ENCODE results near the gene STAMBPL1. TPM values are rescaled to one million over a fixed set of nuclear protein-coding genes. Genes with fewer than 3 reads are reported as not detected.
"Not testable (repeated sequence)": the region's sequence is repeated elsewhere in the genome, so short reads cannot be mapped to it uniquely, and the experiment has no call there.

STAMBPL1 gene
- total RNA-seq, 2 donors from 2014 or later = 28.2 to 39.9 TPM

GRCh38 chr10:88920198-88920597 lies 40.2 kb downstream of the STAMBPL1 start:
- DNase-seq = no peak

DNA sequence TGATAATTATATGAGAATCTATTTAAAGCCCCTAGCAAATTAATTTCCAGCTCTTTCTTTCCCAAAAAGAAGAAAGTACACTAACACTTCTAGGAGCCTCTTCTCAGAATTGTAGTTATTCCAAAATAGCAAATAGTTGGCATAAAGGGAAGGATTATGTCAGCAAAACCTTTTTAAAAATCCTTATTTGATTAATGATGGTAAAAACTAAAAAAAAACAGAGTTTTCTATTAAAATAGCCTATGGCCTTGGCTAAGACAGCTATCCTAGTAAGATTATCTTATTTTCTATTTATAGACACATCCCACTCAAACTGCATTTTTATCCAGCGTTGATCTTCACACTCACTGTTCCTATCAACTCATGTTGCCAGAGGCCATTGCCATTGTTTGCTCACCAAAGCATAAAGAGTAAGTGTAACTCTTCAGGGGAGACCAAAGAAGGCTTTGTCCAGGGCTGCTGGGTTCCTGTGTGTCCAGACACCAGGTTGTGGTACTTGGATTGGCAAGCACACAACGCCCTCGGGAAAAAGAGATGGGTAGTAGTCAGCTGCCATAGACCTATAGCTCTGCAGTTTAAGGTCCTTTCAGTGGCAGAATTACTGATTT lies 41.0 kb downstream of the STAMBPL1 start:
- H3K9me3 Mint-ChIP-seq = peaks cover 0 to 2% of the 10 kb centered on the region in 2 donors

More at GRCh38 chr10:88920198-88920597, 40.2 kb downstream of the STAMBPL1 start:
- H3K27me3 Mint-ChIP-seq (ENCODE audit: low read depth) = no peaks in the 10 kb centered on the region
- no peak overlapping the region for H3K27ac Mint-ChIP-seq
- H3K4me3 Mint-ChIP-seq = no peak overlapping the region
- H3K4me1 Mint-ChIP-seq (ENCODE audit: low read depth) = peaks cover 6% of the 10 kb centered on the region
- peaks cover 5 to 21% of the 10 kb centered on the region in 2 donors for H3K36me3 Mint-ChIP-seq (ENCODE audit: insufficient read depth in 2 of 2)
- ATAC-seq (replicated peaks in 1 of 2) = no peak
- peaks cover 0 to 2% of the 10 kb centered on the region in 2 donors for H3K9me3 Mint-ChIP-seq

GRCh38 chr10:88922041-88922440 lies 42.0 kb downstream of the STAMBPL1 start:
- Mint-ChIP-seq H3K27me3 (ENCODE audit: low read depth) (no peaks in the 10 kb centered on the region), H3K4me3 (no peak overlapping the region), H3K36me3 (ENCODE audit: insufficient read depth in 2 of 2) (peaks cover 5 to 20% of the 10 kb centered on the region in 2 donors), H3K4me1 (ENCODE audit: low read depth) (no peaks in the 10 kb centered on the region), H3K27ac (no peak overlapping the region), H3K9me3 (peaks cover 0 to 2% of the 10 kb centered on the region in 2 donors)
- no peak for DNase-seq
- ATAC-seq (replicated peaks in 1 of 2) = no peak

More for the DNA sequence above, 41.0 kb downstream of the STAMBPL1 start:
- H3K4me3 Mint-ChIP-seq = no peak overlapping the region
- ATAC-seq (replicated peaks in 1 of 2) = no peak
- H3K4me1 Mint-ChIP-seq (ENCODE audit: low read depth) = no peaks in the 10 kb centered on the region
- no peaks in the 10 kb centered on the region for H3K27me3 Mint-ChIP-seq (ENCODE audit: low read depth)
- DNase-seq = no peak
- H3K36me3 Mint-ChIP-seq (ENCODE audit: insufficient read depth in 2 of 2) = peaks cover 5 to 19% of the 10 kb centered on the region in 2 donors
- H3K27ac Mint-ChIP-seq = no peak overlapping the region

- DNase-seq = no peak
- peak overlapping the region; percentile 54 for H3K27ac Mint-ChIP-seq
- H3K4me1 Mint-ChIP-seq (ENCODE audit: low read depth) = no peaks in the 10 kb centered on the region
- H3K36me3 Mint-ChIP-seq (ENCODE audit: insufficient read depth in 2 of 2) = peaks cover 7 to 22% of the 10 kb centered on the region in 2 donors
- ATAC-seq (replicated peaks in 1 of 2) = no peak
- H3K4me3 Mint-ChIP-seq = no peak overlapping the region
- no peaks in the 10 kb centered on the region for H3K27me3 Mint-ChIP-seq (ENCODE audit: low read depth)
- H3K9me3 Mint-ChIP-seq = peaks cover 0 to 2% of the 10 kb centered on the region in 2 donors
These were observed 43.5 kb downstream of the STAMBPL1 start for GRCh38 chr10:88923520-88923919.

GRCh38 chr10:88926566-88927415 lies 46.7 kb downstream of the STAMBPL1 start:
- Mint-ChIP-seq H3K27ac (no peak overlapping the region), H3K36me3 (ENCODE audit: insufficient read depth in 2 of 2) (peaks cover 7 to 25% of the 10 kb centered on the region in 2 donors), H3K9me3 (peaks cover 0 to 2% of the 10 kb centered on the region in 2 donors), H3K27me3 (ENCODE audit: low read depth) (no peaks in the 10 kb centered on the region), H3K4me3 (no peak overlapping the region), H3K4me1 (ENCODE audit: low read depth) (no peaks in the 10 kb centered on the region)
- DNase-seq (no peak), ATAC-seq (replicated peaks in 1 of 2) (no peak)

- peaks cover 2% of the 10 kb centered on the region for H3K4me1 Mint-ChIP-seq (ENCODE audit: low read depth)
- no peak for ATAC-seq (replicated peaks in 1 of 2)
- H3K36me3 Mint-ChIP-seq (ENCODE audit: insufficient read depth in 2 of 2) = peaks cover 7 to 22% of the 10 kb centered on the region in 2 donors
- H3K27ac Mint-ChIP-seq = no peak overlapping the region
- no peak for DNase-seq
- H3K9me3 Mint-ChIP-seq = peaks cover 0 to 2% of the 10 kb centered on the region in 2 donors
- H3K4me3 Mint-ChIP-seq = no peak overlapping the region
- no peaks in the 10 kb centered on the region for H3K27me3 Mint-ChIP-seq (ENCODE audit: low read depth)
These were observed 47.3 kb downstream of the STAMBPL1 start for GRCh38 chr10:88927416-88927690.

GRCh38 chr10:88928254-88928653 lies 48.2 kb downstream of the STAMBPL1 start:
- H3K27ac Mint-ChIP-seq = no peak overlapping the region

GRCh38 chr10:88931548-88931947 lies 51.5 kb downstream of the STAMBPL1 start:
- Mint-ChIP-seq H3K27me3 (ENCODE audit: low read depth) (no peaks in the 10 kb centered on the region), H3K4me3 (no peak overlapping the region), H3K4me1 (ENCODE audit: low read depth) (peaks cover 19% of the 10 kb centered on the region), H3K36me3 (ENCODE audit: insufficient read depth in 2 of 2) (peaks cover 3 to 9% of the 10 kb centered on the region in 2 donors), H3K27ac (no peak overlapping the region), H3K9me3 (no peaks in the 10 kb centered on the region)
- ATAC-seq (replicated peaks in 1 of 2) = no peak
- no peak for DNase-seq

More at GRCh38 chr10:88928254-88928653, 48.2 kb downstream of the STAMBPL1 start:
- peaks cover 7 to 22% of the 10 kb centered on the region in 2 donors for H3K36me3 Mint-ChIP-seq (ENCODE audit: insufficient read depth in 2 of 2)
- DNase-seq (no peak), ATAC-seq (replicated peaks in 1 of 2) (no peak)
- H3K4me1 Mint-ChIP-seq (ENCODE audit: low read depth) = peaks cover 8% of the 10 kb centered on the region
- peaks cover 0 to 2% of the 10 kb centered on the region in 2 donors for H3K9me3 Mint-ChIP-seq
- no peak overlapping the region for H3K4me3 Mint-ChIP-seq
- H3K27me3 Mint-ChIP-seq (ENCODE audit: low read depth) = no peaks in the 10 kb centered on the region

DNA sequence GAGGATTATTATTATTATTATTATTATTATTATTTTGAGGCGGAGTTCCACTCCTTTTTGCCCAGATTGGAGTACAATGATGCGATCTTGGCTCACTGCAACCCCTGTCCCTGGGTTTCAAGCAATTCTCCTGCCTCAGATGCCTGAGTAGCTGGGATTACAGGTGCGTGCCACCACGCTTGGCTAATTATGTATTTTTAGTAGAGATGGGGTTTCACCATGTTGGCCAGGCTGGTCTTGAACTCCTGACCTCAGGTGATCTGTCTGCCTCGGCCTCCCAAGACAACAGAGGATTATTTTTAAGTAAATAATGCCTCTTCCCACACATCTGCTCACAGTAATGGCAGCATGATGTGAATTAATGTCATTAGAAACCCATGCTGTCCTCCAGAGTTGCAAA lies 52.0 kb downstream of the STAMBPL1 start:
- Mint-ChIP-seq H3K4me1 (ENCODE audit: low read depth) (peaks cover 19% of the 10 kb centered on the region), H3K36me3 (ENCODE audit: insufficient read depth in 2 of 2) (peaks cover 3 to 12% of the 10 kb centered on the region in 2 donors)
- not testable (repeated sequence) for H3K4me3 Mint-ChIP-seq; ATAC-seq (replicated peaks in 1 of 2); H3K27ac Mint-ChIP-seq; H3K27me3 Mint-ChIP-seq (ENCODE audit: low read depth); DNase-seq; H3K9me3 Mint-ChIP-seq

- ATAC-seq (replicated peaks in 1 of 2) (peak; percentile 78 to 79), DNase-seq (peak; percentile 25 to 48)
- Mint-ChIP-seq H3K36me3 (ENCODE audit: insufficient read depth in 2 of 2) (peaks cover 3 to 12% of the 10 kb centered on the region in 2 donors), H3K4me1 (ENCODE audit: low read depth) (peaks cover 19% of the 10 kb centered on the region), H3K27ac (peak overlapping the region; percentile 29), H3K9me3 (no peaks in the 10 kb centered on the region), H3K4me3 (no peak overlapping the region), H3K27me3 (ENCODE audit: low read depth) (no peaks in the 10 kb centered on the region)
These were observed 52.7 kb downstream of the STAMBPL1 start for GRCh38 chr10:88932539-88933256.

DNA sequence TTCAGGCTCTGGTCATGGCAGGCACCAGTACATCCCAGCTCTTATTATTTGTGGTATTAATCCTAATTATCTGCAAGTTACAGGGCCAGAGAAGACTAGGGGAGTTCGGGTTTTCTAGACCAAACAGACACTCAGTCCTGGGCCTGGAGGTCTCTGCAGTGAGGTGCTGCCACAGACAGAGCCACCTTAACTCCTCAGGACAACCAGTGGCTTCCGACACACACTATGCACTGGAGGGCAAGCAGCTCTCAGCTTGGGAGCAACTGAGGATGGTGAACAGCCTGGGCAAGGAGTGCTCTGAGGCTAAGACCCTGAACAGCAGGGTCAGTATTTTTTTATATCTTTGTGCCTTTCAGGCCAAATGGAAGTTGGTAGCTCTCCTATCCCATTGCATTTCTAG lies 53.5 kb downstream of the STAMBPL1 start:
- Mint-ChIP-seq H3K27me3 (ENCODE audit: low read depth) (no peaks in the 10 kb centered on the region), H3K4me3 (no peak overlapping the region), H3K27ac (no peak overlapping the region), H3K36me3 (ENCODE audit: insufficient read depth in 2 of 2) (peaks cover 1 to 12% of the 10 kb centered on the region in 2 donors), H3K4me1 (ENCODE audit: low read depth) (peaks cover 19% of the 10 kb centered on the region), H3K9me3 (no peaks in the 10 kb centered on the region)
- ATAC-seq (replicated peaks in 1 of 2) (no peak), DNase-seq (no peak)

GRCh38 chr10:88934900-88935672 lies 55.0 kb downstream of the STAMBPL1 start:
- peak overlapping the region; percentile 94 for H3K27ac Mint-ChIP-seq
- H3K4me1 Mint-ChIP-seq (ENCODE audit: low read depth) = peaks cover 19% of the 10 kb centered on the region
- peaks cover 1 to 10% of the 10 kb centered on the region in 2 donors for H3K36me3 Mint-ChIP-seq (ENCODE audit: insufficient read depth in 2 of 2)
- peak; percentile 69 to 73 for ATAC-seq (replicated peaks in 1 of 2)
- H3K9me3 Mint-ChIP-seq = no peaks in the 10 kb centered on the region
- no peaks in the 10 kb centered on the region for H3K27me3 Mint-ChIP-seq (ENCODE audit: low read depth)
- H3K4me3 Mint-ChIP-seq = peak overlapping the region in 1 of 2 donors; percentile 89
- DNase-seq = peak; percentile 68 to 77

Data from activated T-cell treated with anti-CD3 and anti-CD28 coated beads, Interleukin-2, amount 50 U/mL, for 72 hours (primary cell).